Ovary (tissue), 3 donors: ENCODE data around the gene TRIM32.

Source experiments
- EP300 ChIP-seq: sonication (generic); formaldehyde crosslinking; IDR thresholded peaks from one replicate; pipeline ENCODE4 v1.6.1; 2017; ENCODE audit warnings: antibody characterized with exemption
- POLR2A ChIP-seq: fragments of 450-650 bp; IDR thresholded peaks from one replicate; pipeline ENCODE4 v1.6.1; 2017; ENCODE audit warnings: antibody characterized with exemption, mild to moderate bottlenecking, moderate library complexity
- TF ChIP-seq, protein P1 (sequence below), 3 donors: fragments of 450-650 bp in 2 of 3; fragments of 200-600 bp in 1 of 3; IDR thresholded peaks; one replicate each; pipeline versions ENCODE4 v1.5.1 to v1.8.0; 2016 to 2022; ENCODE audit warnings: antibody characterized with exemption in 3 of 3, mild to moderate bottlenecking in 1 of 3
- donor health status: DM: no; HTN: no; CAD: no.

DNA sequence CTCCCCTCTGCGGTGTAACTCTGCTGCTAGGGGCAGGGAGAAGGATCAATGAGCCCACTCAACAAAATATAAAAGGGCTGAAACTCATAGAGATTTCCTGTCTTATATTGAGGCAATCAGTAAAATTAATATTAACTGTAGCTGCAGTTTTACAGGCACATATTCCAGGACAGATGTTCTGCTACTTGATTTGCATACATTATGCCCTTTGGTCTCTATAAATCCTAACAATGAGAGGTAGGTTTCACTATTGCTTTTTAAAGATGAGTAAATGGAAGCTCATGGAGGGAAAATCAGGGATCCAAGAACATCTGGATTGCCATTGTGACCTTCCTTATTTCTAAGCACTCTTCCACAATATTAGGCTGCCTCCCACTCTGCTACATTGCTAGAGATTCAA lies 23.5 kb upstream of the TRIM32 start:
- TF ChIP-seq, protein P1, sequence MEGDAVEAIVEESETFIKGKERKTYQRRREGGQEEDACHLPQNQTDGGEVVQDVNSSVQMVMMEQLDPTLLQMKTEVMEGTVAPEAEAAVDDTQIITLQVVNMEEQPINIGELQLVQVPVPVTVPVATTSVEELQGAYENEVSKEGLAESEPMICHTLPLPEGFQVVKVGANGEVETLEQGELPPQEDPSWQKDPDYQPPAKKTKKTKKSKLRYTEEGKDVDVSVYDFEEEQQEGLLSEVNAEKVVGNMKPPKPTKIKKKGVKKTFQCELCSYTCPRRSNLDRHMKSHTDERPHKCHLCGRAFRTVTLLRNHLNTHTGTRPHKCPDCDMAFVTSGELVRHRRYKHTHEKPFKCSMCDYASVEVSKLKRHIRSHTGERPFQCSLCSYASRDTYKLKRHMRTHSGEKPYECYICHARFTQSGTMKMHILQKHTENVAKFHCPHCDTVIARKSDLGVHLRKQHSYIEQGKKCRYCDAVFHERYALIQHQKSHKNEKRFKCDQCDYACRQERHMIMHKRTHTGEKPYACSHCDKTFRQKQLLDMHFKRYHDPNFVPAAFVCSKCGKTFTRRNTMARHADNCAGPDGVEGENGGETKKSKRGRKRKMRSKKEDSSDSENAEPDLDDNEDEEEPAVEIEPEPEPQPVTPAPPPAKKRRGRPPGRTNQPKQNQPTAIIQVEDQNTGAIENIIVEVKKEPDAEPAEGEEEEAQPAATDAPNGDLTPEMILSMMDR (IDR thresholded peaks at IDR 0.05), result no peak
- TF ChIP-seq POLR2A, result no peak
- no peak for TF ChIP-seq EP300
